HEK293 (cell line): Measurements from ENCODE around the gene TLCD2.
"Not testable (repeated sequence)": the region's sequence is repeated elsewhere in the genome, so short reads cannot be mapped to it uniquely, and the experiment has no call there.

Experiments used
- GFI1B ChIP-seq: fragments of 450-650 bp; formaldehyde crosslinking; IDR thresholded peaks from 2 replicates; pipeline ENCODE4 v1.5.1; 2016; ENCODE audit warnings: missing biosample characterization, missing genetic modification characterization
- HOXA7 ChIP-seq: sonication (generic); formaldehyde crosslinking; IDR thresholded peaks from 2 replicates; pipeline ENCODE4 v1.8.1; 2022; ENCODE audit warnings: missing genetic modification reagents, borderline replicate concordance
- KLF1 ChIP-seq: fragments of 450-650 bp; formaldehyde crosslinking; IDR thresholded peaks from 2 replicates; pipeline ENCODE4 v1.5.1; 2016; ENCODE audit warnings: missing biosample characterization, missing genetic modification characterization
- ZFP3 ChIP-seq: fragments of 450-650 bp; formaldehyde crosslinking; IDR thresholded peaks from 2 replicates; pipeline ENCODE4 v1.5.1; 2016; ENCODE audit warnings: low read depth, missing biosample characterization, missing genetic modification characterization
- ZNF423 ChIP-seq: fragments of 450-650 bp; formaldehyde crosslinking; IDR thresholded peaks from 2 replicates; pipeline ENCODE4 v1.5.1; 2016; ENCODE audit warnings: missing biosample characterization, missing genetic modification characterization
- ZNF433 ChIP-seq: fragments of 450-650 bp; formaldehyde crosslinking; IDR thresholded peaks from 2 replicates; pipeline ENCODE4 v1.5.1; 2016; ENCODE audit warnings: missing biosample characterization, missing genetic modification characterization, low read depth
- TF ChIP-seq, protein P1 (sequence below): fragments of 450-650 bp; formaldehyde crosslinking; IDR thresholded peaks from 2 replicates; pipeline ENCODE4 v1.5.1; 2016; ENCODE audit warnings: missing biosample characterization, missing genetic modification characterization
- TF ChIP-seq, protein P2 (sequence below): fragments of 450-650 bp; formaldehyde crosslinking; IDR thresholded peaks from 2 replicates; pipeline ENCODE4 v1.5.1; 2016; ENCODE audit warnings: missing biosample characterization, missing genetic modification characterization, borderline replicate concordance

DNA sequence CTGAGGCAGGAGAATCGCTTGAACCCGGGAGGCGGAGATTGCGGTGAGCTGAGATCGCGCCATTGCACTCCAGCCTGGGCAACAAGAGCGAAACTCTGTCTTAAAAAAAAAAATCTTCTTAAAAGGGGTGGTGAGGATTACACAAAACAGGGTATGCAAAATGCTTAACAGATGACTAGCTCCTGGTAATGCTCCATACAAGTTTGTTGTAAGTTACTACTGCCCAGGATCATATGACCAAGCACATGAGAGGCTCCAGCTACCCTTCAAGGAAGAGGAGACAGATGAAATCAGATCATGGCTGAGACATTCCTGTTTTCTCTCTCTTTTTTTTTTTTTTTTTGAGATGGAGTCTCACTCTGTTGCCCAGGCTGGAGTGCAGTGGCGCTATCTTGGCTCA, 11.8 kb upstream of the TLCD2 start:
- not testable (repeated sequence) for TF ChIP-seq GFI1B; ZFP3 (tag by site-specific recombination); KLF1 (tag by site-specific recombination); HOXA7 (CRISPR knock-in tag); ZNF433 (tag by site-specific recombination); ZNF423 (tag by site-specific recombination)
- TF ChIP-seq, protein P1, sequence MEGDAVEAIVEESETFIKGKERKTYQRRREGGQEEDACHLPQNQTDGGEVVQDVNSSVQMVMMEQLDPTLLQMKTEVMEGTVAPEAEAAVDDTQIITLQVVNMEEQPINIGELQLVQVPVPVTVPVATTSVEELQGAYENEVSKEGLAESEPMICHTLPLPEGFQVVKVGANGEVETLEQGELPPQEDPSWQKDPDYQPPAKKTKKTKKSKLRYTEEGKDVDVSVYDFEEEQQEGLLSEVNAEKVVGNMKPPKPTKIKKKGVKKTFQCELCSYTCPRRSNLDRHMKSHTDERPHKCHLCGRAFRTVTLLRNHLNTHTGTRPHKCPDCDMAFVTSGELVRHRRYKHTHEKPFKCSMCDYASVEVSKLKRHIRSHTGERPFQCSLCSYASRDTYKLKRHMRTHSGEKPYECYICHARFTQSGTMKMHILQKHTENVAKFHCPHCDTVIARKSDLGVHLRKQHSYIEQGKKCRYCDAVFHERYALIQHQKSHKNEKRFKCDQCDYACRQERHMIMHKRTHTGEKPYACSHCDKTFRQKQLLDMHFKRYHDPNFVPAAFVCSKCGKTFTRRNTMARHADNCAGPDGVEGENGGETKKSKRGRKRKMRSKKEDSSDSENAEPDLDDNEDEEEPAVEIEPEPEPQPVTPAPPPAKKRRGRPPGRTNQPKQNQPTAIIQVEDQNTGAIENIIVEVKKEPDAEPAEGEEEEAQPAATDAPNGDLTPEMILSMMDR (tag by site-specific recombination): not testable (repeated sequence)
- TF ChIP-seq, protein P2, sequence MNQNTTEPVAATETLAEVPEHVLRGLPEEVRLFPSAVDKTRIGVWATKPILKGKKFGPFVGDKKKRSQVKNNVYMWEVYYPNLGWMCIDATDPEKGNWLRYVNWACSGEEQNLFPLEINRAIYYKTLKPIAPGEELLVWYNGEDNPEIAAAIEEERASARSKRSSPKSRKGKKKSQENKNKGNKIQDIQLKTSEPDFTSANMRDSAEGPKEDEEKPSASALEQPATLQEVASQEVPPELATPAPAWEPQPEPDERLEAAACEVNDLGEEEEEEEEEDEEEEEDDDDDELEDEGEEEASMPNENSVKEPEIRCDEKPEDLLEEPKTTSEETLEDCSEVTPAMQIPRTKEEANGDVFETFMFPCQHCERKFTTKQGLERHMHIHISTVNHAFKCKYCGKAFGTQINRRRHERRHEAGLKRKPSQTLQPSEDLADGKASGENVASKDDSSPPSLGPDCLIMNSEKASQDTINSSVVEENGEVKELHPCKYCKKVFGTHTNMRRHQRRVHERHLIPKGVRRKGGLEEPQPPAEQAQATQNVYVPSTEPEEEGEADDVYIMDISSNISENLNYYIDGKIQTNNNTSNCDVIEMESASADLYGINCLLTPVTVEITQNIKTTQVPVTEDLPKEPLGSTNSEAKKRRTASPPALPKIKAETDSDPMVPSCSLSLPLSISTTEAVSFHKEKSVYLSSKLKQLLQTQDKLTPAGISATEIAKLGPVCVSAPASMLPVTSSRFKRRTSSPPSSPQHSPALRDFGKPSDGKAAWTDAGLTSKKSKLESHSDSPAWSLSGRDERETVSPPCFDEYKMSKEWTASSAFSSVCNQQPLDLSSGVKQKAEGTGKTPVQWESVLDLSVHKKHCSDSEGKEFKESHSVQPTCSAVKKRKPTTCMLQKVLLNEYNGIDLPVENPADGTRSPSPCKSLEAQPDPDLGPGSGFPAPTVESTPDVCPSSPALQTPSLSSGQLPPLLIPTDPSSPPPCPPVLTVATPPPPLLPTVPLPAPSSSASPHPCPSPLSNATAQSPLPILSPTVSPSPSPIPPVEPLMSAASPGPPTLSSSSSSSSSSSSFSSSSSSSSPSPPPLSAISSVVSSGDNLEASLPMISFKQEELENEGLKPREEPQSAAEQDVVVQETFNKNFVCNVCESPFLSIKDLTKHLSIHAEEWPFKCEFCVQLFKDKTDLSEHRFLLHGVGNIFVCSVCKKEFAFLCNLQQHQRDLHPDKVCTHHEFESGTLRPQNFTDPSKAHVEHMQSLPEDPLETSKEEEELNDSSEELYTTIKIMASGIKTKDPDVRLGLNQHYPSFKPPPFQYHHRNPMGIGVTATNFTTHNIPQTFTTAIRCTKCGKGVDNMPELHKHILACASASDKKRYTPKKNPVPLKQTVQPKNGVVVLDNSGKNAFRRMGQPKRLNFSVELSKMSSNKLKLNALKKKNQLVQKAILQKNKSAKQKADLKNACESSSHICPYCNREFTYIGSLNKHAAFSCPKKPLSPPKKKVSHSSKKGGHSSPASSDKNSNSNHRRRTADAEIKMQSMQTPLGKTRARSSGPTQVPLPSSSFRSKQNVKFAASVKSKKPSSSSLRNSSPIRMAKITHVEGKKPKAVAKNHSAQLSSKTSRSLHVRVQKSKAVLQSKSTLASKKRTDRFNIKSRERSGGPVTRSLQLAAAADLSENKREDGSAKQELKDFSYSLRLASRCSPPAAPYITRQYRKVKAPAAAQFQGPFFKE (tag by site-specific recombination): not testable (repeated sequence)
